Measurements from ENCODE around the gene MSRB1. TPM values are rescaled to one million over a fixed set of nuclear protein-coding genes. Genes with fewer than 3 reads are reported as not detected.

Gene MSRB1
- total RNA-seq, 5 donors from 2014 or later (not counting 1 experiment from before 2014, with no cell fraction given), result 5.6 to 11.9 (median 9.6) TPM

- H3K27me3 Mint-ChIP-seq, result peaks cover 12 to 31% of the 10 kb centered on the region in 2 donors
- no peaks in the 10 kb centered on the region for H3K36me3 ChIP-seq (ENCODE audit: control insufficient read depth in 2 of 2, extremely low read depth in 1 of 2, insufficient read depth in 1 of 2, low read length in 1 of 2)
- ChIA-PET POLR2A (no interaction called here), CTCF (no interaction called here)
- H3K4me3 ChIP-seq (ENCODE audit: control insufficient read depth in 1 of 2, extremely low read depth in 1 of 2, low read length in 1 of 2), result no peak overlapping the region
- H3K4me1 ChIP-seq (ENCODE audit: control insufficient read depth in 1 of 2, extremely low read depth in 1 of 2, insufficient read depth in 2 of 2, low read length in 2 of 2), result no peaks in the 10 kb centered on the region
- no peak overlapping the region for H3K27ac ChIP-seq (ENCODE audit: low read length)
- no peak for DNase-seq
- no peaks in the 10 kb centered on the region for H3K36me3 Mint-ChIP-seq
- no peaks in the 10 kb centered on the region for H3K9me3 Mint-ChIP-seq
- no peaks in the 10 kb centered on the region for H3K9me3 ChIP-seq
- H3K27me3 ChIP-seq (replicated peaks in 1 of 2; ENCODE audit: control insufficient read depth in 2 of 2, extremely low read depth in 1 of 2, insufficient read depth in 2 of 2, low read length in 1 of 2), result peaks cover 0 to 38% of the 10 kb centered on the region in 2 experiments
- 100% methylated on average over 2 of the region's 5 CpGs for WGBS (ENCODE audit: insufficient coverage)
- H3K4me3 Mint-ChIP-seq, result no peak overlapping the region
- ATAC-seq (replicated peaks in 1 of 4), result no peak
- no peaks in the 10 kb centered on the region for H3K4me1 Mint-ChIP-seq
- H3K27ac Mint-ChIP-seq, result no peak overlapping the region
Observed at GRCh38 chr16:1895068-1895467, 47.9 kb downstream of the MSRB1 start.

- Mint-ChIP-seq H3K36me3 (no peaks in the 10 kb centered on the region), H3K27me3 (peaks cover 20 to 31% of the 10 kb centered on the region in 2 donors), H3K4me3 (no peak overlapping the region), H3K9me3 (no peaks in the 10 kb centered on the region), H3K4me1 (no peaks in the 10 kb centered on the region), H3K27ac (no peak overlapping the region)
- H3K4me3 ChIP-seq (ENCODE audit: control insufficient read depth in 1 of 2, extremely low read depth in 1 of 2, low read length in 1 of 2), result no peak overlapping the region
- no peak overlapping the region for H3K27ac ChIP-seq (ENCODE audit: low read length)
- DNase-seq, result no peak
- no peaks in the 10 kb centered on the region for H3K36me3 ChIP-seq (ENCODE audit: control insufficient read depth in 2 of 2, extremely low read depth in 1 of 2, insufficient read depth in 1 of 2, low read length in 1 of 2)
- peaks cover 0 to 36% of the 10 kb centered on the region in 2 experiments for H3K27me3 ChIP-seq (replicated peaks in 1 of 2; ENCODE audit: control insufficient read depth in 2 of 2, extremely low read depth in 1 of 2, insufficient read depth in 2 of 2, low read length in 1 of 2)
- H3K9me3 ChIP-seq, result no peaks in the 10 kb centered on the region
- 57% methylated on average over 2 of the region's 4 CpGs for WGBS (ENCODE audit: insufficient coverage)
- POLR2A ChIA-PET, result no interaction called here
- ATAC-seq (replicated peaks in 1 of 4), result no peak
- H3K4me1 ChIP-seq (ENCODE audit: control insufficient read depth in 1 of 2, extremely low read depth in 1 of 2, insufficient read depth in 2 of 2, low read length in 2 of 2), result no peaks in the 10 kb centered on the region
- CTCF ChIA-PET, result no interaction called here
Observed at GRCh38 chr16:1890708-1891050, 52.3 kb downstream of the MSRB1 start.

GRCh38 chr16:1890024-1890707, 52.8 kb downstream of the MSRB1 start:
- H3K27me3 ChIP-seq (replicated peaks in 1 of 2; ENCODE audit: control insufficient read depth in 2 of 2, extremely low read depth in 1 of 2, insufficient read depth in 2 of 2, low read length in 1 of 2), result peaks cover 0 to 36% of the 10 kb centered on the region in 2 experiments
- H3K27ac ChIP-seq (ENCODE audit: low read length), result no peak overlapping the region
- H3K36me3 ChIP-seq (ENCODE audit: control insufficient read depth in 2 of 2, extremely low read depth in 1 of 2, insufficient read depth in 1 of 2, low read length in 1 of 2), result no peaks in the 10 kb centered on the region
- H3K27me3 Mint-ChIP-seq, result peaks cover 21 to 31% of the 10 kb centered on the region in 2 donors
- POLR2A ChIA-PET, result interaction anchor here in 1 of 2 donors (0.7 kb wide), 1 partner anchor 1363 kb away, joined by 5 read pairs; no protein-coding TSS in a partner anchor
- no peaks in the 10 kb centered on the region for H3K36me3 Mint-ChIP-seq
- no peak overlapping the region for H3K4me3 Mint-ChIP-seq
- WGBS (ENCODE audit: insufficient coverage), result 78% methylated on average over 7 of the region's 16 CpGs
- no peaks in the 10 kb centered on the region for H3K9me3 Mint-ChIP-seq
- no peak for ATAC-seq (replicated peaks in 1 of 4)
- H3K4me3 ChIP-seq (ENCODE audit: control insufficient read depth in 1 of 2, extremely low read depth in 1 of 2, low read length in 1 of 2), result no peak overlapping the region
- CTCF ChIA-PET, result no interaction called here
- H3K27ac Mint-ChIP-seq, result no peak overlapping the region
- H3K9me3 ChIP-seq, result no peaks in the 10 kb centered on the region
- no peaks in the 10 kb centered on the region for H3K4me1 ChIP-seq (ENCODE audit: control insufficient read depth in 1 of 2, extremely low read depth in 1 of 2, insufficient read depth in 2 of 2, low read length in 2 of 2)
- no peaks in the 10 kb centered on the region for H3K4me1 Mint-ChIP-seq
- DNase-seq, result no peak

Other genes with a start within 250 kb of the MSRB1 start
- 100 to 1,000 TPM; 216 to 309 (median 290) TPM for gene MAPK8IP3, start 237.0 kb downstream of the MSRB1 start, total RNA-seq
- gene NME3, start 171.7 kb downstream of the MSRB1 start, total RNA-seq, result 10 to 100 TPM; 45.1 to 95.9 (median 87.5) TPM
- 10 to 100 TPM; 23.0 to 50.6 (median 34.5) TPM for gene EME2, start 170.4 kb downstream of the MSRB1 start, total RNA-seq
- 10 to 100 TPM; 37.5 to 91.2 (median 77.9) TPM for gene MRPS34, start 170.1 kb downstream of the MSRB1 start, total RNA-seq
- gene SPSB3, start 160.6 kb downstream of the MSRB1 start, total RNA-seq, result 100 to 1,000 TPM in 3 of 5 donors, 10 to 100 TPM in 2; 67.3 to 162 (median 139) TPM
- gene NUBP2, start 160.2 kb downstream of the MSRB1 start, total RNA-seq, result 10 to 100 TPM; 41.2 to 77.0 (median 74.3) TPM
- gene IGFALS, start 149.5 kb downstream of the MSRB1 start, total RNA-seq, result 1 to 10 TPM in 2 of 5 donors, under 1 TPM in 3; 0.50 to 1.9 (median 0.88) TPM
- 100 to 1,000 TPM in 1 of 5 donors, 10 to 100 TPM in 4; 37.6 to 102 (median 70.7) TPM for gene HAGH, start 116.4 kb downstream of the MSRB1 start, total RNA-seq
- 10 to 100 TPM in 3 of 5 donors, 1 to 10 TPM in 2; 6.2 to 15.3 (median 11.2) TPM for gene FAHD1, start 116.0 kb downstream of the MSRB1 start, total RNA-seq
- gene MEIOB, start 71.0 kb downstream of the MSRB1 start, total RNA-seq, result under 1 TPM in 1 of 5 donors, not detected in 4; 0.26 TPM
- gene HS3ST6, start 24.8 kb downstream of the MSRB1 start, total RNA-seq, result not detected
- gene RPL3L, start 11.5 kb upstream of the MSRB1 start, total RNA-seq, result not detected
- gene NDUFB10, start 16.3 kb upstream of the MSRB1 start, total RNA-seq, result 10 to 100 TPM; 46.3 to 96.5 (median 84.4) TPM
- 1,000 to 10,000 TPM; 3,208 to 3,662 (median 3,410) TPM for gene RPS2, start 21.6 kb upstream of the MSRB1 start, total RNA-seq
- under 1 TPM in 3 of 5 donors, not detected in 2; 0.38 to 0.66 (median 0.44) TPM for gene RNF151, start 23.7 kb upstream of the MSRB1 start, total RNA-seq
- gene TBL3, start 28.9 kb upstream of the MSRB1 start, total RNA-seq, result 10 to 100 TPM; 21.1 to 45.6 (median 36.9) TPM
- gene NOXO1, start 38.3 kb upstream of the MSRB1 start, total RNA-seq, result 1 to 10 TPM in 2 of 5 donors, under 1 TPM in 2, not detected in 1; 0.78 to 2.2 (median 1.3) TPM
- 10 to 100 TPM; 16.1 to 31.9 (median 22.0) TPM for gene GFER, start 41.0 kb upstream of the MSRB1 start, total RNA-seq
- gene SYNGR3, start 46.8 kb upstream of the MSRB1 start, total RNA-seq, result 1 to 10 TPM; 1.1 to 5.7 (median 1.7) TPM
- gene ZNF598, start 66.6 kb upstream of the MSRB1 start, total RNA-seq, result 10 to 100 TPM; 44.3 to 73.7 (median 68.8) TPM
- under 1 TPM in 2 of 5 donors, not detected in 3; 0.43 to 0.44 TPM for gene NPW, start 76.6 kb upstream of the MSRB1 start, total RNA-seq
- gene NHERF2, start 83.7 kb upstream of the MSRB1 start, total RNA-seq, result 1 to 10 TPM; 2.9 to 6.8 (median 5.8) TPM
- gene NTHL1, start 104.6 kb upstream of the MSRB1 start, total RNA-seq, result 10 to 100 TPM in 3 of 5 donors, 1 to 10 TPM in 2; 5.8 to 24.1 (median 18.3) TPM
- gene TSC2, start 104.8 kb upstream of the MSRB1 start, total RNA-seq, result 100 to 1,000 TPM; 134 to 181 (median 161) TPM
- 100 to 1,000 TPM in 4 of 5 donors, 10 to 100 TPM in 1; 99.4 to 152 (median 137) TPM for gene PKD1, start 192.7 kb upstream of the MSRB1 start, total RNA-seq
- gene RAB26, start 205.4 kb upstream of the MSRB1 start, total RNA-seq, result under 1 TPM in 2 of 5 donors, not detected in 3; 0.19 to 0.66 TPM
- gene TRAF7, start 212.6 kb upstream of the MSRB1 start, total RNA-seq, result 10 to 100 TPM; 25.6 to 54.3 (median 43.9) TPM

All from T-cell (primary cell).